Type B pancreatic cell (in vitro differentiated cells): ENCODE measurements around the gene TH. TPM values are rescaled to one million over a fixed set of nuclear protein-coding genes. Genes with fewer than 3 reads are reported as not detected.

ENCODE experiments used
- DNase-seq: peaks from one replicate; pipeline ENCODE4 v3.0.0; 2021; ENCODE audit warnings: mixed read lengths; ENCODE audit not compliant: unreplicated experiment; ENCODE audit errors: extremely low spot score
- H3K27ac Mint-ChIP-seq: 2 replicates; pipeline ENCODE4 v1.8.0; 2021; ENCODE audit warnings: mild to moderate bottlenecking, mixed read lengths
- H3K27me3 Mint-ChIP-seq: 2 replicates; pipeline ENCODE4 v1.8.0; 2021; ENCODE audit warnings: mixed read lengths
- H3K36me3 Mint-ChIP-seq: 2 replicates; pipeline ENCODE4 v1.8.0; 2021; ENCODE audit warnings: mixed read lengths
- H3K4me1 Mint-ChIP-seq: one replicate; pipeline ENCODE4 v1.8.0; 2021; ENCODE audit warnings: mixed read lengths; ENCODE audit not compliant: unreplicated experiment
- H3K4me3 Mint-ChIP-seq: 2 replicates; pipeline ENCODE4 v1.8.0; 2021; ENCODE audit warnings: mild to moderate bottlenecking, mixed read lengths
- H3K9me3 Mint-ChIP-seq: 2 replicates; pipeline ENCODE4 v1.8.0; 2021; ENCODE audit warnings: mixed read lengths
- total RNA-seq: library from RNA; stranded (reverse); gene quantifications from 2 replicates; pipeline ENCODE4 v1.2.1, GENCODE V29; 2021; ENCODE audit warnings: low replicate concordance
- TF ChIP-seq, protein P1 (sequence below): fragments of 200-600 bp; sonication (generic); conservative IDR thresholded peaks from 2 replicates; pipeline ENCODE4 v1.5.0; 2021; ENCODE audit warnings: antibody characterized with exemption, mild to moderate bottlenecking

TH gene
- total RNA-seq, 1 donor from 2014 or later = 2.2 TPM

- peaks cover 5% of the 10 kb centered on the region for H3K27me3 Mint-ChIP-seq
- no peaks in the 10 kb centered on the region for H3K9me3 Mint-ChIP-seq
- TF ChIP-seq, protein P1, sequence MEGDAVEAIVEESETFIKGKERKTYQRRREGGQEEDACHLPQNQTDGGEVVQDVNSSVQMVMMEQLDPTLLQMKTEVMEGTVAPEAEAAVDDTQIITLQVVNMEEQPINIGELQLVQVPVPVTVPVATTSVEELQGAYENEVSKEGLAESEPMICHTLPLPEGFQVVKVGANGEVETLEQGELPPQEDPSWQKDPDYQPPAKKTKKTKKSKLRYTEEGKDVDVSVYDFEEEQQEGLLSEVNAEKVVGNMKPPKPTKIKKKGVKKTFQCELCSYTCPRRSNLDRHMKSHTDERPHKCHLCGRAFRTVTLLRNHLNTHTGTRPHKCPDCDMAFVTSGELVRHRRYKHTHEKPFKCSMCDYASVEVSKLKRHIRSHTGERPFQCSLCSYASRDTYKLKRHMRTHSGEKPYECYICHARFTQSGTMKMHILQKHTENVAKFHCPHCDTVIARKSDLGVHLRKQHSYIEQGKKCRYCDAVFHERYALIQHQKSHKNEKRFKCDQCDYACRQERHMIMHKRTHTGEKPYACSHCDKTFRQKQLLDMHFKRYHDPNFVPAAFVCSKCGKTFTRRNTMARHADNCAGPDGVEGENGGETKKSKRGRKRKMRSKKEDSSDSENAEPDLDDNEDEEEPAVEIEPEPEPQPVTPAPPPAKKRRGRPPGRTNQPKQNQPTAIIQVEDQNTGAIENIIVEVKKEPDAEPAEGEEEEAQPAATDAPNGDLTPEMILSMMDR = no peak
- H3K4me1 Mint-ChIP-seq = peaks cover 28% of the 10 kb centered on the region
- H3K27ac Mint-ChIP-seq = no peak overlapping the region
- DNase-seq = peak; percentile 65
- H3K36me3 Mint-ChIP-seq = no peaks in the 10 kb centered on the region
- no peak overlapping the region for H3K4me3 Mint-ChIP-seq
Observed at GRCh38 chr11:2209900-2210321, 38.3 kb upstream of the TH start.

DNA sequence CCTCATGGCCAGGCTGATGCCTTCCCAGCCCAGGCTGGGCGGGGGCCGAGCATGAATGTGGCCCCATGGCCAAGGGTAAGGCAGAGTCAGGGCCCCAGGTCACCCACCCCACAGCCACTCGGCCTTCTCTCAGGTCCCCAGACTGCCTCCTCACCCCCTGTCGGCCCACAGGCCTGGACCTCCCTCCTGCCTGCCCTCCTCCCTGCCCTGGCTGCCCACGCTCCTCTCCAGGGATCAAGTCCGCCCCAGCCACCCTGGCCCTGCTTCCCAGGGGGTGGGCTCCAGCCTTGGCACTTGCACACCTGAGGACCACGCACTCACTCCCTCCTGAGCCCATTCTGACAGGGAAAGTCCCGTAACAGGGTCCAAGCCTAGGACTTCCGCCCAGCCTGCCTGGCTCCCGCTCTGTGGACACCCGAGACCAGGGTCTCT lies 37.8 kb upstream of the TH start:
- DNase-seq = peak; percentile 67
- Mint-ChIP-seq H3K36me3 (no peaks in the 10 kb centered on the region), H3K4me1 (peaks cover 27% of the 10 kb centered on the region), H3K27ac (no peak overlapping the region), H3K4me3 (no peak overlapping the region), H3K27me3 (peaks cover 5% of the 10 kb centered on the region), H3K9me3 (no peaks in the 10 kb centered on the region)
- TF ChIP-seq, protein P1 = no peak

DNA sequence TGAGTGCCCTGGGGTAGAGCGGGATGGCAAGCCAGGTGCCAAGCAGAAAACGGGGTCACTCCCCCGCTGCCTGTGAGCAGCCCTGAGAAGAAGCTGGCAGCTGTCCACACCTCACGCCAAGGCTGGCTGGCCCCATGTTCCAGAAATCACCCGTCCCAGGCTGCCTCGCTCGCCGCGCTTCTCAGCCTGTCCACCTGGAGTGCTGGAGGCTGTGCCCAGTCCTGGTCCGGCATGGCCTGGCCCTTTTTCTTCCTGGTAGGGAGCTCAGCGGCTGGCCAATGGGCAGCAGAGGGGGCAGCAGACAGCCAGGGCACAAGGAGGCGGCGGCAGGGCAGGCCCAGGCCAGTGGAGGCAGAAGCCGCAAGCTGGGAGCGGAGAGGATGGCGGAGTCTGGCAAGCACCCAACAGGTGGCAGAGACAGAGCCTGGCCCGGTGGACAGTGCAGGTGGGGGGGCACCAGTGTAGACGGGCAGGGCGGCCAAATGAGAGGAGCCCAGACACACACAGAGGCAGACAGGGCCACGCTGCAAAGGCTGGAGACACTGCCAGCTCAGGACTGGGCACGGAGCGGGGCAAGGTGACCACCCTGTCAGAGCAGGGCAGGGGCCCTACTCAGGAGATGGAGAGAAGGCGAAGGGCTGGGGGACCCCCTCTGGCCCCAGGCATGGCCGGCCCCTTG lies 37.2 kb upstream of the TH start:
- DNase-seq = peak; percentile 68
- TF ChIP-seq, protein P1 = peak; percentile 37

GRCh38 chr11:2207773-2208621 lies 36.4 kb upstream of the TH start:
- Mint-ChIP-seq H3K27me3 (no peaks in the 10 kb centered on the region), H3K4me3 (no peak overlapping the region), H3K9me3 (no peaks in the 10 kb centered on the region), H3K36me3 (no peaks in the 10 kb centered on the region), H3K4me1 (peaks cover 15% of the 10 kb centered on the region), H3K27ac (peak overlapping the region; percentile 59)
- DNase-seq = peak; percentile 58
- TF ChIP-seq, protein P1 = no peak

More for the DNA sequence above, 37.2 kb upstream of the TH start:
- no peaks in the 10 kb centered on the region for H3K27me3 Mint-ChIP-seq
- H3K27ac Mint-ChIP-seq = no peak overlapping the region
- H3K4me3 Mint-ChIP-seq = no peak overlapping the region
- no peaks in the 10 kb centered on the region for H3K9me3 Mint-ChIP-seq
- H3K36me3 Mint-ChIP-seq = no peaks in the 10 kb centered on the region
- H3K4me1 Mint-ChIP-seq = peaks cover 22% of the 10 kb centered on the region

DNA sequence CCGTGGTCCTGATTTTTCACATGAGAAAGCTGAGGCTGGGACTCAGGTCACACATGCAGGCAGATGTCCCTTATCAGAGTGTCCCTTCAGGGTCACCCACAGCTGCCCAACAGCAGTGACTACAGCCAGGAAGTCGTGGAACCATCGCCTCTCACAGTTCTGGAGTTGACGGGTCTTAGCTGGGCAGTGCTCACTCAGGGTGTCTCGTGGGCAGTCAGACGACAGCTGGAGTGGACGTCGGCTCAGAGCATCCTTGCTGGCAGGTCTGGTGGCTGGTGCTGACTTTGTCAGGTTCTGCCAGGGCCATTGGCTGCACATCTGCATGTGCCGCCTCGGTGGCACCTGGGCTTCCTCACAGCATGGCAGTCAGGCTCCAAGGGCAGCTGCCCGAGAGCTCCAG lies 35.6 kb upstream of the TH start:
- no peak overlapping the region for H3K27ac Mint-ChIP-seq
- TF ChIP-seq, protein P1 = no peak
- H3K4me3 Mint-ChIP-seq = no peak overlapping the region
- H3K36me3 Mint-ChIP-seq = no peaks in the 10 kb centered on the region
- peak; percentile 44 for DNase-seq
- H3K4me1 Mint-ChIP-seq = peaks cover 11% of the 10 kb centered on the region
- H3K27me3 Mint-ChIP-seq = no peaks in the 10 kb centered on the region
- no peaks in the 10 kb centered on the region for H3K9me3 Mint-ChIP-seq
